Common myeloid progenitor, CD34-positive (primary cell): ENCODE measurements around the gene ADAM15.
A peak's percentile ranks its signal among the peaks of the same experiment; 100 is the strongest.

Experiments
- CTCF ChIA-PET: fragments of 350-600 bp; sonication (Branson Sonifier 250); formaldehyde crosslinking; loops from one replicate; lab custom pipeline; 2021; ENCODE audit warnings: antibody characterized with exemption; lab: Charles Lee
- POLR2A ChIA-PET: fragments of 350-600 bp; sonication (Branson Sonifier 250); formaldehyde crosslinking; loops from one replicate; lab custom pipeline; 2021; ENCODE audit warnings: antibody characterized with exemption; lab: Charles Lee
- DNase-seq, 3 donors: peaks; one replicate each; pipeline versions ENCODE4 v3.0.0 to v3.0.0-alpha.2; 2013
- H3K27ac ChIP-seq, 2 experiments: 1 replicate in 1 of 2; 2 replicates in 1 of 2; pipeline ENCODE4 v1.7.0; 2013; ENCODE audit warnings: inconsistent platforms in 2 of 2, low read length in 2 of 2, mild to moderate bottlenecking in 2 of 2, low read depth in 1 of 2, moderate library complexity in 1 of 2; ENCODE audit not compliant: severe bottlenecking in 2 of 2, insufficient read depth in 1 of 2, poor library complexity in 1 of 2
- H3K27me3 ChIP-seq, 5 experiments: replicated peaks in 2 of 5; 1 replicate in 3 of 5; 2 replicates in 2 of 5; pipeline versions ENCODE4 v1.6.1 to v1.7.0; 2013; ENCODE audit warnings: low read length in 4 of 5, mild to moderate bottlenecking in 2 of 5, moderate library complexity in 2 of 5, inconsistent platforms in 1 of 5; ENCODE audit not compliant: insufficient read depth in 5 of 5, control insufficient read depth in 4 of 5
- H3K36me3 ChIP-seq, 4 experiments: 1 replicate in 2 of 4; 2 replicates in 2 of 4; pipeline versions ENCODE4 v1.6.1 to v1.7.0; 2013; ENCODE audit warnings: low read length in 3 of 4, control low read depth in 1 of 4, mild to moderate bottlenecking in 1 of 4; ENCODE audit not compliant: control insufficient read depth in 4 of 4, insufficient read depth in 4 of 4
- H3K4me1 ChIP-seq, 4 experiments: 1 replicate in 3 of 4; 2 replicates in 1 of 4; pipeline versions ENCODE4 v1.6.1 to v1.7.1; 2013; ENCODE audit warnings: low read length in 3 of 4, mild to moderate bottlenecking in 3 of 4, control low read depth in 1 of 4, inconsistent platforms in 1 of 4, moderate library complexity in 1 of 4; ENCODE audit not compliant: control insufficient read depth in 4 of 4, insufficient read depth in 4 of 4; ENCODE audit errors: control extremely low read depth in 1 of 4
- H3K4me3 ChIP-seq, 7 experiments: 1 replicate in 4 of 7; 2 replicates in 3 of 7; pipeline versions ENCODE4 v1.5.1 to v1.7.0; 2013; ENCODE audit warnings: mild to moderate bottlenecking in 7 of 7, low read length in 6 of 7, moderate library complexity in 6 of 7, inconsistent platforms in 2 of 7, low read depth in 2 of 7, control low read depth in 1 of 7; ENCODE audit not compliant: insufficient read depth in 4 of 7, control insufficient read depth in 1 of 7; ENCODE audit errors: extremely low read depth in 1 of 7
- H3K9me3 ChIP-seq, 5 experiments: 1 replicate in 4 of 5; 2 replicates in 1 of 5; pipeline versions ENCODE4 v1.6.1 to v1.7.1; 2013; ENCODE audit warnings: low read length in 4 of 5, mild to moderate bottlenecking in 2 of 5, inconsistent platforms in 1 of 5, low read depth in 1 of 5, moderate library complexity in 1 of 5; ENCODE audit not compliant: control insufficient read depth in 4 of 5, insufficient read depth in 2 of 5; ENCODE audit errors: control extremely low read depth in 1 of 5
- WGBS: methylation state at CpG from one replicate; pipeline ENCODE4 v1.1.5; 2013; ENCODE audit not compliant: insufficient coverage; 5-methylcytosine and 5-hydroxymethylcytosine counted together

Gene ADAM15

GRCh38 chr1:155042789-155043188 lies 8.3 kb upstream of the ADAM15 start:
- WGBS: 93% methylated on average over 2 of the region's 5 CpGs
- no peaks in the 10 kb centered on the region for H3K9me3 ChIP-seq
- H3K4me1 ChIP-seq: peaks cover 8 to 33% (median 23%) of the 10 kb centered on the region in 4 experiments
- no peak overlapping the region for H3K27ac ChIP-seq
- no peak for DNase-seq
- no peaks in the 10 kb centered on the region for H3K36me3 ChIP-seq
- ChIA-PET CTCF (interaction anchor here (0.7 to 19.3 kb wide), 8 partner anchors 10 to 552 kb away, joined by 3 to 368 read pairs (median 8); partner anchors contain the start of genes ADAM15, DCST1, DCST2 and EFNA4), POLR2A (no interaction called here)
- H3K4me3 ChIP-seq: no peak overlapping the region
- no peaks in the 10 kb centered on the region for H3K27me3 ChIP-seq

- H3K4me1 ChIP-seq: peaks cover 8 to 28% (median 23%) of the 10 kb centered on the region in 4 experiments
- POLR2A ChIA-PET: no interaction called here
- H3K4me3 ChIP-seq: no peak overlapping the region
- no peaks in the 10 kb centered on the region for H3K9me3 ChIP-seq
- H3K27me3 ChIP-seq: no peaks in the 10 kb centered on the region
- WGBS: 97% methylated on average over 10 of the region's 12 CpGs
- no peak overlapping the region for H3K27ac ChIP-seq
- CTCF ChIA-PET: interaction anchor here (0.8 to 19.3 kb wide), 13 partner anchors 9 to 374 kb away, joined by 3 to 368 read pairs (median 8); partner anchors contain the start of genes ADAM15, DCST1, DCST2 and EFNA4
- no peaks in the 10 kb centered on the region for H3K36me3 ChIP-seq
- DNase-seq: no peak
Observed at GRCh38 chr1:155043301-155043702, 7.8 kb upstream of the ADAM15 start.

GRCh38 chr1:155043793-155044192 lies 7.3 kb upstream of the ADAM15 start:
- no peak overlapping the region for H3K27ac ChIP-seq
- no CpG with 5 or more reads among the region's 3 CpGs for WGBS
- DNase-seq: no peak
- H3K4me1 ChIP-seq: peaks cover 6 to 23% (median 18%) of the 10 kb centered on the region in 4 experiments
- no peaks in the 10 kb centered on the region for H3K9me3 ChIP-seq
- POLR2A ChIA-PET: no interaction called here
- H3K36me3 ChIP-seq: no peaks in the 10 kb centered on the region
- no peak overlapping the region for H3K4me3 ChIP-seq
- no peaks in the 10 kb centered on the region for H3K27me3 ChIP-seq
- CTCF ChIA-PET: interaction anchor here (0.8 to 19.3 kb wide), 18 partner anchors 9 to 484 kb away, joined by 3 to 368 read pairs (median 8); partner anchors contain the start of genes ADAM15, DCST1, DCST2 and EFNA4

GRCh38 chr1:155044365-155044764 lies 6.8 kb upstream of the ADAM15 start:
- POLR2A ChIA-PET: interaction anchor here (0.6 to 0.8 kb wide), 2 partner anchors 27 to 143 kb away, joined by 3 read pairs; no protein-coding TSS in a partner anchor
- DNase-seq: no peak
- H3K4me1 ChIP-seq: peaks cover 3 to 17% (median 12%) of the 10 kb centered on the region in 4 experiments
- CTCF ChIA-PET: interaction anchor here (0.7 to 19.3 kb wide), 22 partner anchors 10 to 485 kb away, joined by 3 to 368 read pairs (median 6); partner anchors contain the start of genes ADAM15, EFNA4, KRTCAP2 and LENEP
- H3K27ac ChIP-seq: no peak overlapping the region
- H3K4me3 ChIP-seq: no peak overlapping the region
- no peaks in the 10 kb centered on the region for H3K27me3 ChIP-seq
- H3K9me3 ChIP-seq: no peaks in the 10 kb centered on the region
- WGBS: 93% methylated on average over 6 of the region's 6 CpGs
- H3K36me3 ChIP-seq: no peaks in the 10 kb centered on the region

- DNase-seq: peak; percentile 78 to 91 (median 91)
- H3K4me3 ChIP-seq: no peak overlapping the region
- H3K27ac ChIP-seq: no peak overlapping the region
- no peaks in the 10 kb centered on the region for H3K27me3 ChIP-seq
- peaks cover 3 to 19% (median 13%) of the 10 kb centered on the region in 4 experiments for H3K4me1 ChIP-seq
- CTCF ChIA-PET: interaction anchor here (0.7 to 19.3 kb wide), 21 partner anchors 12 to 486 kb away, joined by 3 to 368 read pairs (median 5); partner anchors contain the start of genes ADAM15, EFNA4, KRTCAP2 and LENEP
- no peaks in the 10 kb centered on the region for H3K9me3 ChIP-seq
- 55% methylated on average over 6 of the region's 7 CpGs for WGBS
- no peaks in the 10 kb centered on the region for H3K36me3 ChIP-seq
- POLR2A ChIA-PET: interaction anchor here (0.6 to 0.8 kb wide), 2 partner anchors 27 to 144 kb away, joined by 3 read pairs; no protein-coding TSS in a partner anchor
Observed at GRCh38 chr1:155044812-155045657, 6.1 kb upstream of the ADAM15 start.

GRCh38 chr1:155048449-155049334 lies 2.4 kb upstream of the ADAM15 start:
- no peaks in the 10 kb centered on the region for H3K9me3 ChIP-seq
- H3K4me3 ChIP-seq: no peak overlapping the region
- 97% methylated on average over 6 of the region's 8 CpGs for WGBS
- ChIA-PET POLR2A (no interaction called here), CTCF (interaction anchor here (0.9 to 19.3 kb wide), 7 partner anchors 10 to 136 kb away, joined by 3 to 368 read pairs (median 3); partner anchors contain the start of genes ADAM15, EFNA4 and PBXIP1)
- H3K27ac ChIP-seq: no peak overlapping the region
- peaks cover 0 to under 1% (median 0%) of the 10 kb centered on the region in 4 experiments for H3K36me3 ChIP-seq
- H3K27me3 ChIP-seq: no peaks in the 10 kb centered on the region
- peaks cover 7 to 49% (median 47%) of the 10 kb centered on the region in 4 experiments for H3K4me1 ChIP-seq
- no peak for DNase-seq
